Muscle of back (tissue), 11 donors: ENCODE results near the gene BFSP2. TPM values are rescaled to one million over a fixed set of nuclear protein-coding genes. Genes with fewer than 3 reads are reported as not detected.

Source experiments
- DNase-seq, 3 donors: peaks; one replicate each; pipeline versions ENCODE4 v3.0.0 to v3.0.0-alpha.2; 2013
- polyA plus RNA-seq, 10 donors: library from polyadenylated mRNA; unstranded; fragments of 120-200 nt; gene quantifications; one replicate each; pipeline ENCODE4 v1.2.1, GENCODE V29; 2013; ENCODE audit not compliant: insufficient read length in 10 of 10

BFSP2 gene
- polyA plus RNA-seq, 10 donors = 0.63 TPM; not detected in 9

DNA sequence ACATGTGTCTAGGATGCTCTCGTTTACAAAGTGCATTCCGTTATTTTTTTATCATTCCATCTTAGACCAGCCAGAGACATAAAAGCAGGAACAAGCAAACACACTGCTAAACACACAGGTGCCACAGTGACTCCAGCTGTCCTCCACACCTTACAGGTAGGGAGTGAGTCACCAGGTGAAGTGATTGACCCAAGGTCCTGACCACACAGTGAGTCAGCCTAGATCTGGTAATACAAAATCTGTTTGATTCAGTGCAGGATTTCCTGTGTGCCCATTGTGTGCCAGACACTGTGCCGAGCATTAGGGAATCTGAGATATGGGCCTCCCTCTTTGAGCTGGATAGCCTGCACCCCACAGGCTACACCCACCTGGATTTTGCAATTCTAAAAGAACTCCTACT, 16.7 kb upstream of the BFSP2 start:
- DNase-seq = no peak

- no peak for DNase-seq
Measured at GRCh38 chr3:133383741-133384140, 16.1 kb upstream of the BFSP2 start.

DNA sequence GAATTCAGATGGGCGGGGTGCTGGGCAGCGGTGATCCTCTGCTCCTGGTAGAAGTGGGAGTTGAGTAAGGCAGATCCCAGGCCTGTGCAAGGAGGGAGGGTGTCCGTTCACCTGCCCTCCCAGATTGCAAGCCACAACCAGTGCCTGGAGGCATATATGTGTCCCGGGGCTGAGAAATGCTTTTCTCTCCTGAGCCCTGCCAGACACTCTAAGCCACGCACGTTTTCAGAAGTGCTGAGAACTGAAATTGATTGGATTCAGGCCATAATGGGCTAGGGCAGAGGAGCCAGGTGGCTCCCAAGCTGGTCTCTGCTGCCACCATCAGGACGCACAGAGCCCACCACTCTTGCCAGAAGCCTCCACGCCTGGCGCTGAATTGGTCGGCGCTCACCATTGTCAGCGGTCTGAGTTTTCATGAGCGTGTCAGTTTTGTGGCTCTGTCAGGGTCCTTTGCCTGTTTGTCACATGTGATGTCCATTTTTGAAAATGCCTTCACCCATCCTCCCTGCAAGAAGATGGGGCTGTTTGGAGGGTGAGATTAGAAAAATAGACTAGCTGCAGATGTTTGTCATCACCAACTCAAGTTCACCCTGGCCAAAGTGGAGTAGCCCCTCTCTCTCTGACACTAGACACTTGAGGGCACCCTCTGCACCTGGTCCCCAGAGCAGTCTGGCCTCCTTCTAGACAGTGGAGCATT, 15.4 kb upstream of the BFSP2 start:
- DNase-seq = peak; percentile 52 to 83 (median 76)

DNA sequence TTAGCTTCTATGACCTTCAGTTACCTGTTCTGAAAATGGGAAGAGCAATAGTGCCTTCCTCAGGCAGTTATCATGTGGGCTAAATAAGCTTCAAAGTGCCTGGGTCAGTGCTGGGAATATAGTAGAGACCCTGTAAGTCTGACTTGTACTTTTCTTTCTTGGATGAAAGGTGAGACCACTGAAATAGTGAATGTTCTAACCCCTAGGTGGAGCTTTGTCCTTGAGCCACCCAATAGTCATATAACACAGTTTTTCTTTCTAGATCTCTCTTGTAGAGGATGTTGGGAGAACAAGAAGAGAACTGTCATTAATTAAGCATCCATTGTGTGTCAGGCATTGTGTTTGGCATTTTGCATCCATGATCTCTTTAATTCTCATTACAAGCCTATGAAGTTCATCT, 13.0 kb upstream of the BFSP2 start:
- no peak for DNase-seq

GRCh38 chr3:133387341-133387740, 12.5 kb upstream of the BFSP2 start:
- no peak for DNase-seq

GRCh38 chr3:133388696-133389395, 11.0 kb upstream of the BFSP2 start:
- no peak for DNase-seq

- no peak for DNase-seq
Measured at GRCh38 chr3:133390715-133391114, 9.1 kb upstream of the BFSP2 start.

- no peak for DNase-seq
Measured at GRCh38 chr3:133393204-133393603, 6.7 kb upstream of the BFSP2 start.

- no peak for DNase-seq
Measured at GRCh38 chr3:133393691-133394474, 6.0 kb upstream of the BFSP2 start.

DNA sequence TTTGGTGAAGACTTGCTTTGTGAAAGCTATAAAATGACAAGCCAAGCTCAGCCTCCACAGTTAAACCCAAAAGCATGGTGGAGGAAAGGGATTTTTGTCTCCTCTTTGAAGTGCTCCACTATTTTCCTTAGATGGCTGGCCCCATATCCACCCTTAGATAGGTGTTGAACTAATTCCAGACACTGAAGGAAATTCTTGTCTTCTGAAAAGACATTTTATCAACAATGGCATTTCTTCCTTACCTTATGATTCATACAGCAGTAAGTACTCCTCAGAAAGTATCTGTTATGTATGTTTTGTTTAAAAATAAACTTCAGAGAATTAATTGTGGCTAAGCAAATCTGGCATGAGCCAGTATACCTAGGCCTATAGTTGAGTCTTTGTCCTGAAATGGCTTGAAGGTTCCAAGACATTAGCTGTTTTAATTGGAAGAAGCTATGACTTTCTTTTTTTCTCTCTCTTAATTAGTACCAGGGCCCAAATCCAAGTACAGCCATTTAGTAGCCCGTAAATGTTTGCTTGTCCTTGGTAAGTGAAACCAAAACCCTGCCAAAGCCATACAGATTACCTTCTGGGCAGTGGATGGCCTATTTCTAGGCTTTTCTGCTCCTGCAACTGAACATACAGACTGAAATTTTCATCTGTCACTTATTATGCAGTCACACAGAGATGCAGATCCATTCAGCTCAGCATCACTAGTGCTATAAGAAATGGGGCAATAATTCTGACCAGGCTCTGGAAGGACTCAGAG, 5.1 kb upstream of the BFSP2 start:
- DNase-seq = no peak

GRCh38 chr3:133396906-133397305, 3.0 kb upstream of the BFSP2 start:
- DNase-seq = no peak

GRCh38 chr3:133401374-133402135, 1.7 kb downstream of the BFSP2 start:
- DNase-seq = peak in 2 of 3 donors; percentile 59 to 79

GRCh38 chr3:133404920-133405319, 5.1 kb downstream of the BFSP2 start:
- DNase-seq = no peak

- DNase-seq = peak in 1 of 3 donors; percentile 39
Measured at GRCh38 chr3:133408366-133408765, 8.5 kb downstream of the BFSP2 start.

DNA sequence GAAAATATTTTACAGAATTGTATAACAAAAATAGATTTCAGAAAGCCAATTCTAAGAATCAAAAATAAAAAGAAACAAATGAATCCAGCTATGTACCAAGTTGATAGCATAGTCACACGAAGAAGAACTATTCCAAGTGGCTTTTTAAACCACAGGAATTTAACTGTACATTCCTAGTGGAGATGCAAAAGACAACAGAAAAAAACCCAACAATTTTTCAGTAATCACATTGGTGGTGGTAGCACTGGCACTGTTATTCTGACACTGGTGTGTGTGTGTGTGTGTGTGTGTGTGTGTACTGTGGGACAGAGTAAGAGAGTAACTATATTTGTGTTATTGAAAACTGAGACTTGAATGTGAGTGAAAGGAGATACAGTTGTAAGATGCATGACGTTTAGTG, 9.1 kb downstream of the BFSP2 start:
- peak in 1 of 3 donors; percentile 45 for DNase-seq

DNA sequence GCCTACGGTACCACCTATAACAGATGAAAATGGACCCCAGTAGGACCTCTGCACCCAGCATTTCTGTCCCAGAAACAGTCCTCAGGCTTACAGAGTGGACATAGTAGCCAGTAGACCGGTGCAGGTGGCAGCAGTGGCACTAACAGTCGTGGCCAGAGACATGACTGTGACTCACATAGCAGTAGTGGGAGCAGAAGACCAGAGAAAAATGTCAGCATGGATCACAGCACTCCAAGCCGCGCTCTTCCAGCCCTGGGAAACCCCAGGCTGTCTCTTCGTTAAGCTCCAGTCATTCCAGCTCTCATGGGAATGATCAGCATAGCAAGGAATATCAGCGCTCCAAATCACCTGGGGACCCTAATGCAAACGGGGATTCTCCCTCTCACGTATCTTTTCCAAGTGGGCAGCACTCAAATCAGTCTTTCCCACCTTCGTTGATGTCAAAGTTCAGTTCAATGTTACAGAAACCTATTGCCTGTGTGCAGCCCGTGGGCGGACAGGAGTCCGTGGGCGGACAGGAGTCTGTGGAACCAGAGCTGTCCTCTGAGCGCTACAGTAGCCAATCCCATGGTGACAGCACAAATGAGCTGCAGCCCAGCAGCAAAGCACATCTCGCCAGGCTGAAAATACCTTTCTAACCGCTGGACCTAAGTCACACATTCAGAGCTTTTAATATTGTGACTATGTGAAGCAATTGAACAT, 10.5 kb downstream of the BFSP2 start:
- no peak for DNase-seq

GRCh38 chr3:133412183-133413132, 12.6 kb downstream of the BFSP2 start:
- peak in 2 of 3 donors; percentile 32 to 44 for DNase-seq

GRCh38 chr3:133413161-133414020, 13.5 kb downstream of the BFSP2 start:
- DNase-seq = peak in 1 of 3 donors; percentile 45
